H1 (cell line): ENCODE data around the gene KCNE3. TPM values are rescaled to one million over a fixed set of nuclear protein-coding genes. Genes with fewer than 3 reads are reported as not detected.

Experiments
- CTCF ChIP-seq, 3 experiments: IDR thresholded peaks; 1 replicate in 2 of 3; 2 replicates in 1 of 3; pipeline versions ENCODE4 v1.5.1 to v1.6.1; 2011; ENCODE audit warnings: low read length in 3 of 3, mild to moderate bottlenecking in 3 of 3, inconsistent platforms in 2 of 3, low read depth in 1 of 3, moderate library complexity in 1 of 3; ENCODE audit not compliant: insufficient read depth in 1 of 3; ENCODE audit errors: control extremely low read depth in 1 of 3
- polyA plus RNA-seq, 7 experiments: library from polyadenylated mRNA; depleted of rRNA in 3 of 7; stranded (reverse) in 5 of 7; unstranded in 2 of 7; fragments of >200 nt in 5 of 7; fragments of 200-250 nt in 2 of 7; gene quantifications; 1 replicate in 5 of 7; 2 replicates in 1 of 7; 4 replicates in 1 of 7; pipeline versions ENCODE4 v1.2.1 to v1.2.3, GENCODE V29; 2011 to 2013; ENCODE audit warnings: missing spikeins in 2 of 7, mixed read lengths in 2 of 7
- total RNA-seq: library from RNA; stranded (reverse); fragmentation: NEBNext Ultra II Directional; extraction: Animal tissue kit (Norgen Biotek cat#: 25700); gene quantifications from 2 replicates; pipeline ENCODE4 v1.2.1, GENCODE V29; 2021

KCNE3 gene
- total and polyA plus RNA-seq, 2 of the 8 experiments (the other 6 are each of a cell fraction or from before 2014, with no cell fraction given), result 1.9 to 3.5 TPM

GRCh38 chr11:74493791-74494630, 26.7 kb upstream of the KCNE3 start (continued):
- no peak for TF ChIP-seq CTCF (IDR thresholded peaks at IDR 0.05; ENCODE audit: control extremely low read depth in 1 of 3, insufficient read depth in 1 of 3, low read depth in 1 of 3, low read length in 3 of 3)
